ENCODE data around the gene KCNC3.

The KCNC3 gene

GRCh38 chr19:50293263-50294004 is 35.7 kb downstream of the KCNC3 start:
- H3K27me3 ChIP-seq (ENCODE audit: control insufficient read depth in 5 of 5, insufficient read depth in 4 of 5, low read length in 5 of 5): peaks cover 0 to 8% (median 0%) of the 10 kb centered on the region in 5 donors
- H3K27ac ChIP-seq (ENCODE audit: low read depth, low read length): no peak overlapping the region
- no peak overlapping the region for H3K9ac ChIP-seq (ENCODE audit: low read length in 5 of 5)
- H3K36me3 ChIP-seq (ENCODE audit: control insufficient read depth in 5 of 5, insufficient read depth in 5 of 5, low read length in 5 of 5): peaks cover 0 to 40% (median 36%) of the 10 kb centered on the region in 5 donors
- H3K4me1 ChIP-seq (ENCODE audit: control insufficient read depth in 5 of 5, insufficient read depth in 5 of 5, low read length in 5 of 5): no peaks in the 10 kb centered on the region
- no peak overlapping the region for H3K4me3 ChIP-seq (ENCODE audit: low read depth in 1 of 5, low read length in 5 of 5)
- H3K9me3 ChIP-seq (ENCODE audit: control insufficient read depth in 5 of 5, low read length in 5 of 5): peaks cover 0 to 9% (median 5%) of the 10 kb centered on the region in 5 donors

GRCh38 chr19:50292216-50292827 is 36.9 kb downstream of the KCNC3 start:
- Histone ChIP-seq H3K36me3 (ENCODE audit: control insufficient read depth in 5 of 5, insufficient read depth in 5 of 5, low read length in 5 of 5) (peaks cover 0 to 48% (median 45%) of the 10 kb centered on the region in 5 donors), H3K4me3 (ENCODE audit: low read depth in 1 of 5, low read length in 5 of 5) (no peak overlapping the region), H3K9ac (ENCODE audit: low read length in 5 of 5) (no peak overlapping the region), H3K27me3 (ENCODE audit: control insufficient read depth in 5 of 5, insufficient read depth in 4 of 5, low read length in 5 of 5) (peaks cover 0 to 8% (median 0%) of the 10 kb centered on the region in 5 donors), H3K9me3 (ENCODE audit: control insufficient read depth in 5 of 5, low read length in 5 of 5) (peaks cover 0 to 18% (median 5%) of the 10 kb centered on the region in 5 donors), H3K27ac (ENCODE audit: low read depth, low read length) (no peak overlapping the region), H3K4me1 (ENCODE audit: control insufficient read depth in 5 of 5, insufficient read depth in 5 of 5, low read length in 5 of 5) (no peaks in the 10 kb centered on the region)

GRCh38 chr19:50290775-50291174 is 38.4 kb downstream of the KCNC3 start:
- Histone ChIP-seq H3K27ac (ENCODE audit: low read depth, low read length) (no peak overlapping the region), H3K27me3 (ENCODE audit: control insufficient read depth in 5 of 5, insufficient read depth in 4 of 5, low read length in 5 of 5) (peaks cover 0 to 8% (median 0%) of the 10 kb centered on the region in 5 donors), H3K4me3 (ENCODE audit: low read depth in 1 of 5, low read length in 5 of 5) (no peak overlapping the region), H3K9me3 (ENCODE audit: control insufficient read depth in 5 of 5, low read length in 5 of 5) (peaks cover 0 to 30% (median 12%) of the 10 kb centered on the region in 5 donors), H3K9ac (ENCODE audit: low read length in 5 of 5) (no peak overlapping the region), H3K4me1 (ENCODE audit: control insufficient read depth in 5 of 5, insufficient read depth in 5 of 5, low read length in 5 of 5) (no peaks in the 10 kb centered on the region), H3K36me3 (ENCODE audit: control insufficient read depth in 5 of 5, insufficient read depth in 5 of 5, low read length in 5 of 5) (peaks cover 7 to 54% (median 52%) of the 10 kb centered on the region in 5 donors)

- no peak overlapping the region for H3K4me3 ChIP-seq (ENCODE audit: low read depth in 1 of 5, low read length in 5 of 5)
- peaks cover 0 to 8% (median 0%) of the 10 kb centered on the region in 5 donors for H3K27me3 ChIP-seq (ENCODE audit: control insufficient read depth in 5 of 5, insufficient read depth in 4 of 5, low read length in 5 of 5)
- no peak overlapping the region for H3K9ac ChIP-seq (ENCODE audit: low read length in 5 of 5)
- no peaks in the 10 kb centered on the region for H3K4me1 ChIP-seq (ENCODE audit: control insufficient read depth in 5 of 5, insufficient read depth in 5 of 5, low read length in 5 of 5)
- H3K27ac ChIP-seq (ENCODE audit: low read depth, low read length): no peak overlapping the region
- peaks cover 0 to 33% (median 15%) of the 10 kb centered on the region in 5 donors for H3K9me3 ChIP-seq (ENCODE audit: control insufficient read depth in 5 of 5, low read length in 5 of 5)
- peaks cover 10 to 53% (median 52%) of the 10 kb centered on the region in 5 donors for H3K36me3 ChIP-seq (ENCODE audit: control insufficient read depth in 5 of 5, insufficient read depth in 5 of 5, low read length in 5 of 5)
These were observed 39.2 kb downstream of the KCNC3 start for GRCh38 chr19:50290011-50290410.

GRCh38 chr19:50288954-50289353 is 40.2 kb downstream of the KCNC3 start:
- H3K36me3 ChIP-seq (ENCODE audit: control insufficient read depth in 5 of 5, insufficient read depth in 5 of 5, low read length in 5 of 5): peaks cover 10 to 52% (median 50%) of the 10 kb centered on the region in 5 donors
- no peak overlapping the region for H3K9ac ChIP-seq (ENCODE audit: low read length in 5 of 5)

GRCh38 chr19:50287331-50287730 is 41.8 kb downstream of the KCNC3 start:
- Histone ChIP-seq H3K9ac (ENCODE audit: low read length in 5 of 5) (no peak overlapping the region), H3K27me3 (ENCODE audit: control insufficient read depth in 5 of 5, insufficient read depth in 4 of 5, low read length in 5 of 5) (peaks cover 0 to 5% (median 0%) of the 10 kb centered on the region in 5 donors), H3K27ac (ENCODE audit: low read depth, low read length) (no peak overlapping the region), H3K4me1 (ENCODE audit: control insufficient read depth in 5 of 5, insufficient read depth in 5 of 5, low read length in 5 of 5) (no peaks in the 10 kb centered on the region), H3K9me3 (ENCODE audit: control insufficient read depth in 5 of 5, low read length in 5 of 5) (peaks cover 0 to 33% (median 15%) of the 10 kb centered on the region in 5 donors), H3K4me3 (ENCODE audit: low read depth in 1 of 5, low read length in 5 of 5) (no peak overlapping the region), H3K36me3 (ENCODE audit: control insufficient read depth in 5 of 5, insufficient read depth in 5 of 5, low read length in 5 of 5) (peaks cover 14 to 44% (median 42%) of the 10 kb centered on the region in 5 donors)

More at GRCh38 chr19:50288954-50289353, 40.2 kb downstream of the KCNC3 start:
- Histone ChIP-seq H3K4me1 (ENCODE audit: control insufficient read depth in 5 of 5, insufficient read depth in 5 of 5, low read length in 5 of 5) (no peaks in the 10 kb centered on the region), H3K9me3 (ENCODE audit: control insufficient read depth in 5 of 5, low read length in 5 of 5) (peaks cover 0 to 33% (median 15%) of the 10 kb centered on the region in 5 donors), H3K4me3 (ENCODE audit: low read depth in 1 of 5, low read length in 5 of 5) (no peak overlapping the region), H3K27ac (ENCODE audit: low read depth, low read length) (no peak overlapping the region), H3K27me3 (ENCODE audit: control insufficient read depth in 5 of 5, insufficient read depth in 4 of 5, low read length in 5 of 5) (peaks cover 0 to 8% (median 0%) of the 10 kb centered on the region in 5 donors)

GRCh38 chr19:50286443-50286842 is 42.7 kb downstream of the KCNC3 start:
- Histone ChIP-seq H3K9me3 (ENCODE audit: control insufficient read depth in 5 of 5, low read length in 5 of 5) (peaks cover 0 to 33% (median 15%) of the 10 kb centered on the region in 5 donors), H3K27me3 (ENCODE audit: control insufficient read depth in 5 of 5, insufficient read depth in 4 of 5, low read length in 5 of 5) (peaks cover 0 to 5% (median 0%) of the 10 kb centered on the region in 5 donors), H3K27ac (ENCODE audit: low read depth, low read length) (no peak overlapping the region), H3K4me3 (ENCODE audit: low read depth in 1 of 5, low read length in 5 of 5) (no peak overlapping the region), H3K9ac (ENCODE audit: low read length in 5 of 5) (no peak overlapping the region), H3K36me3 (ENCODE audit: control insufficient read depth in 5 of 5, insufficient read depth in 5 of 5, low read length in 5 of 5) (peaks cover 16 to 48% (median 43%) of the 10 kb centered on the region in 5 donors), H3K4me1 (ENCODE audit: control insufficient read depth in 5 of 5, insufficient read depth in 5 of 5, low read length in 5 of 5) (no peaks in the 10 kb centered on the region)

- H3K27ac ChIP-seq (ENCODE audit: low read depth, low read length): no peak overlapping the region
- peaks cover 0 to 33% (median 15%) of the 10 kb centered on the region in 5 donors for H3K9me3 ChIP-seq (ENCODE audit: control insufficient read depth in 5 of 5, low read length in 5 of 5)
- H3K27me3 ChIP-seq (ENCODE audit: control insufficient read depth in 5 of 5, insufficient read depth in 4 of 5, low read length in 5 of 5): peaks cover 0 to 5% (median 0%) of the 10 kb centered on the region in 5 donors
- no peak overlapping the region for H3K4me3 ChIP-seq (ENCODE audit: low read depth in 1 of 5, low read length in 5 of 5)
- H3K4me1 ChIP-seq (ENCODE audit: control insufficient read depth in 5 of 5, insufficient read depth in 5 of 5, low read length in 5 of 5): no peaks in the 10 kb centered on the region
- no peak overlapping the region for H3K9ac ChIP-seq (ENCODE audit: low read length in 5 of 5)
- H3K36me3 ChIP-seq (ENCODE audit: control insufficient read depth in 5 of 5, insufficient read depth in 5 of 5, low read length in 5 of 5): peaks cover 16 to 50% (median 47%) of the 10 kb centered on the region in 5 donors
These were observed 43.3 kb downstream of the KCNC3 start for GRCh38 chr19:50285833-50286232.

- no peaks in the 10 kb centered on the region for H3K27me3 ChIP-seq (ENCODE audit: control insufficient read depth in 5 of 5, insufficient read depth in 4 of 5, low read length in 5 of 5)
- H3K4me1 ChIP-seq (ENCODE audit: control insufficient read depth in 5 of 5, insufficient read depth in 5 of 5, low read length in 5 of 5): no peaks in the 10 kb centered on the region
- peaks cover 0 to 10% (median 5%) of the 10 kb centered on the region in 5 donors for H3K9me3 ChIP-seq (ENCODE audit: control insufficient read depth in 5 of 5, low read length in 5 of 5)
- no peak overlapping the region for H3K4me3 ChIP-seq (ENCODE audit: low read depth in 1 of 5, low read length in 5 of 5)
- H3K9ac ChIP-seq (ENCODE audit: low read length in 5 of 5): no peak overlapping the region
- H3K27ac ChIP-seq (ENCODE audit: low read depth, low read length): no peak overlapping the region
- H3K36me3 ChIP-seq (ENCODE audit: control insufficient read depth in 5 of 5, insufficient read depth in 5 of 5, low read length in 5 of 5): peaks cover 12 to 39% (median 30%) of the 10 kb centered on the region in 5 donors
These were observed 47.7 kb downstream of the KCNC3 start for GRCh38 chr19:50281491-50281890.

GRCh38 chr19:50280983-50281382 is 48.2 kb downstream of the KCNC3 start:
- H3K4me3 ChIP-seq (ENCODE audit: low read depth in 1 of 5, low read length in 5 of 5): no peak overlapping the region
- H3K9me3 ChIP-seq (ENCODE audit: control insufficient read depth in 5 of 5, low read length in 5 of 5): peaks cover 0 to 5% (median 0%) of the 10 kb centered on the region in 5 donors
- H3K36me3 ChIP-seq (ENCODE audit: control insufficient read depth in 5 of 5, insufficient read depth in 5 of 5, low read length in 5 of 5): peaks cover 8 to 40% (median 33%) of the 10 kb centered on the region in 5 donors
- no peak overlapping the region for H3K9ac ChIP-seq (ENCODE audit: low read length in 5 of 5)
- H3K4me1 ChIP-seq (ENCODE audit: control insufficient read depth in 5 of 5, insufficient read depth in 5 of 5, low read length in 5 of 5): no peaks in the 10 kb centered on the region
- H3K27ac ChIP-seq (ENCODE audit: low read depth, low read length): no peak overlapping the region
- no peaks in the 10 kb centered on the region for H3K27me3 ChIP-seq (ENCODE audit: control insufficient read depth in 5 of 5, insufficient read depth in 4 of 5, low read length in 5 of 5)
